GM12872 (cell line): ENCODE measurements around the gene KITLG.

Experiments used
- CTCF ChIP-seq: IDR thresholded peaks from 3 replicates; pipeline ENCODE4 v1.5.1; 2011; ENCODE audit warnings: low read depth, mild to moderate bottlenecking, low read length, moderate library complexity; ENCODE audit not compliant: insufficient read depth

Gene KITLG

GRCh38 chr12:88580051-88580871 lies at the start of gene KITLG:
Gene KITLG, minus strand, starts transcription at chr12:88580471. Its CDS starts 193 bp downstream, at chr12:88580278.
- TF ChIP-seq CTCF, result no peak

GRCh38 chr12:88628856-88629509 lies 48.7 kb upstream of the KITLG start:
- no peak for TF ChIP-seq CTCF

GRCh38 chr12:88627501-88627900 lies 47.2 kb upstream of the KITLG start:
- TF ChIP-seq CTCF, result no peak

GRCh38 chr12:88625356-88625755 lies 45.1 kb upstream of the KITLG start:
- TF ChIP-seq CTCF, result no peak

GRCh38 chr12:88624911-88625310 lies 44.6 kb upstream of the KITLG start:
- no peak for TF ChIP-seq CTCF

- TF ChIP-seq CTCF, result no peak
Measured at GRCh38 chr12:88623777-88624548, 43.7 kb upstream of the KITLG start.

- TF ChIP-seq CTCF, result no peak
Measured at GRCh38 chr12:88617352-88617751, 37.1 kb upstream of the KITLG start.
